A549 (cell line): Measurements from ENCODE around the gene FRS2.

ENCODE experiments used
- ESRRA ChIP-seq: fragments of 150-350 bp; IDR thresholded peaks from 2 replicates; pipeline ENCODE4 v1.6.1; 2014; ENCODE audit warnings: mild to moderate bottlenecking, low read length, borderline replicate concordance
- ZFP36 ChIP-seq: fragments of 450-650 bp; IDR thresholded peaks from 2 replicates; pipeline ENCODE4 v1.6.1; 2014; ENCODE audit warnings: borderline replicate concordance; ENCODE audit not compliant: partially characterized antibody
- TF ChIP-seq, protein P1 (sequence below): IDR thresholded peaks from 2 replicates; pipeline ENCODE4 v1.6.1; 2012
- TF ChIP-seq, protein P2 (sequence below): fragments of >200 bp; sonication (Bioruptor Twin); formaldehyde crosslinking; IDR thresholded peaks from 3 replicates; pipeline ENCODE4 v1.5.1; 2016

DNA sequence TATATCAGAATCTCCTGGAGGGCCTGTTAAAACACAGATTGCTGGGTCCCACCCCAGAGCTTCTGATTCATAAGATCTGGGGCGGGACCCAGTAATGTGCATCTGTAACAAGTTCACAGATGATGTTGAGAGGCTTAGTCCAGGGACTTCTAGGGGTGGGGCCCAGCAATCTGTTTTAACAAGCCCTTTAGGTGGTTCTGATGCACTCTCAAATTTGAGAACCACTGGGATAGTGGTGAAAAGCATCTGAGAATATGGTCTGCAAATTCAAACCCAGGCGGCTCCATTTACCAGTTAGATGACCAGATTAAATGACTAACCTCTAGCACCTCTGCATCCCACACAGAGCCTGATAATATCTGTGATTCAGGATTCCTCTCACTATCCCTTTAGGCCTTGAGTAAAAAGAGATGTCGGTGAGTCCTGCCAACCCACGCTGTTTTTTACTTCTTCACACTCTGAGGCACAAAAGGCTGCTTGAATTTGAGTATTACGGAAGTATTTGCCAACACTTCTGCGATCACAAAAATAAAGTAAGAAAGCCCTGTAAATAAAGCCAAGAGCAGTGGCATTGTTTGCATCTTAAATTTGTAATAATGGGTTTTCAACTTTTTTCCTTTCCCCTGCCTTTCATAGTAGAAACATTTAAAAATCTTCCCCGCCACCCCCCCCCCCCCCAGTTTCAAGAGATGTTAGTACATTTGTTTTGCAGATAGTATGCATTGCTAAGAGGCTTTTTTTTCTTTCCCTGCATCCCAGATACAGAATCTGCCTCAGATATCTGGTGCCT, 1.8 kb upstream of the FRS2 start:
- TF ChIP-seq, protein P1, sequence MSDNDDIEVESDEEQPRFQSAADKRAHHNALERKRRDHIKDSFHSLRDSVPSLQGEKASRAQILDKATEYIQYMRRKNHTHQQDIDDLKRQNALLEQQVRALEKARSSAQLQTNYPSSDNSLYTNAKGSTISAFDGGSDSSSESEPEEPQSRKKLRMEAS = no peak
- TF ChIP-seq ESRRA (no peak), ZFP36 (no peak)
- TF ChIP-seq, protein P2, sequence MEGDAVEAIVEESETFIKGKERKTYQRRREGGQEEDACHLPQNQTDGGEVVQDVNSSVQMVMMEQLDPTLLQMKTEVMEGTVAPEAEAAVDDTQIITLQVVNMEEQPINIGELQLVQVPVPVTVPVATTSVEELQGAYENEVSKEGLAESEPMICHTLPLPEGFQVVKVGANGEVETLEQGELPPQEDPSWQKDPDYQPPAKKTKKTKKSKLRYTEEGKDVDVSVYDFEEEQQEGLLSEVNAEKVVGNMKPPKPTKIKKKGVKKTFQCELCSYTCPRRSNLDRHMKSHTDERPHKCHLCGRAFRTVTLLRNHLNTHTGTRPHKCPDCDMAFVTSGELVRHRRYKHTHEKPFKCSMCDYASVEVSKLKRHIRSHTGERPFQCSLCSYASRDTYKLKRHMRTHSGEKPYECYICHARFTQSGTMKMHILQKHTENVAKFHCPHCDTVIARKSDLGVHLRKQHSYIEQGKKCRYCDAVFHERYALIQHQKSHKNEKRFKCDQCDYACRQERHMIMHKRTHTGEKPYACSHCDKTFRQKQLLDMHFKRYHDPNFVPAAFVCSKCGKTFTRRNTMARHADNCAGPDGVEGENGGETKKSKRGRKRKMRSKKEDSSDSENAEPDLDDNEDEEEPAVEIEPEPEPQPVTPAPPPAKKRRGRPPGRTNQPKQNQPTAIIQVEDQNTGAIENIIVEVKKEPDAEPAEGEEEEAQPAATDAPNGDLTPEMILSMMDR = no peak
